Neutrophil (primary cell): ENCODE measurements around the gene COLEC12.
"Not testable (repeated sequence)": the region's sequence is repeated elsewhere in the genome, so short reads cannot be mapped to it uniquely, and the experiment has no call there.

ENCODE experiments used
- H3K27ac ChIP-seq: fragments of 200-600 bp; sonication (generic); 2 replicates; pipeline ENCODE4 v1.5.1; 2016; ENCODE audit warnings: mild to moderate bottlenecking, moderate library complexity
- H3K27me3 ChIP-seq: fragments of 200-600 bp; sonication (generic); 2 replicates; pipeline ENCODE4 v1.6.0; 2016; ENCODE audit warnings: mild to moderate bottlenecking
- H3K36me3 ChIP-seq: fragments of 200-600 bp; sonication (generic); 2 replicates; pipeline ENCODE4 v1.5.1; 2017
- H3K4me1 ChIP-seq, 2 experiments: fragments of 200-600 bp in 1 of 2; sonication (generic) in 1 of 2; 1 replicate in 1 of 2; 2 replicates in 1 of 2; pipeline versions ENCODE4 v1.5.1 to v1.6.1; 2013 to 2016; ENCODE audit warnings: low read depth in 1 of 2, low read length in 1 of 2, mild to moderate bottlenecking in 1 of 2, moderate library complexity in 1 of 2; ENCODE audit not compliant: control insufficient read depth in 1 of 2, insufficient read depth in 1 of 2
- H3K4me3 ChIP-seq, 2 experiments: fragments of 200-600 bp in 1 of 2; sonication (generic) in 1 of 2; 1 replicate in 1 of 2; 2 replicates in 1 of 2; pipeline ENCODE4 v1.5.1; 2013 to 2016; ENCODE audit warnings: low read depth in 1 of 2, low read length in 1 of 2, mild to moderate bottlenecking in 1 of 2, moderate library complexity in 1 of 2
- H3K9me3 ChIP-seq: fragments of 200-600 bp; sonication (generic); 2 replicates; pipeline ENCODE4 v1.5.1; 2016
- CTCF ChIP-seq: fragments of 200-600 bp; sonication (generic); IDR thresholded peaks from 2 replicates; pipeline ENCODE4 v1.5.1; 2016; ENCODE audit warnings: antibody characterized with exemption

COLEC12 gene

GRCh38 chr18:297936-298335 is 202.6 kb downstream of the COLEC12 start:
- Histone ChIP-seq H3K27me3 (no peaks in the 10 kb centered on the region), H3K27ac (no peak overlapping the region), H3K4me1 (no peaks in the 10 kb centered on the region), H3K9me3 (no peaks in the 10 kb centered on the region), H3K4me3 (no peak overlapping the region), H3K36me3 (no peaks in the 10 kb centered on the region)
- TF ChIP-seq CTCF: no peak

- H3K27ac ChIP-seq: no peak overlapping the region
- no peaks in the 10 kb centered on the region for H3K4me1 ChIP-seq
- no peaks in the 10 kb centered on the region for H3K36me3 ChIP-seq
- H3K9me3 ChIP-seq: no peaks in the 10 kb centered on the region
- TF ChIP-seq CTCF: no peak
- no peaks in the 10 kb centered on the region for H3K27me3 ChIP-seq
- no peak overlapping the region for H3K4me3 ChIP-seq
Measured at GRCh38 chr18:295756-296490, 204.6 kb downstream of the COLEC12 start.

- Histone ChIP-seq H3K27me3 (no peaks in the 10 kb centered on the region), H3K4me1 (no peaks in the 10 kb centered on the region), H3K4me3 (no peak overlapping the region), H3K9me3 (no peaks in the 10 kb centered on the region), H3K27ac (no peak overlapping the region), H3K36me3 (no peaks in the 10 kb centered on the region)
- TF ChIP-seq CTCF: no peak
Measured at GRCh38 chr18:294566-294965, 205.9 kb downstream of the COLEC12 start.

- no peak overlapping the region for H3K4me3 ChIP-seq
- H3K27me3 ChIP-seq: no peaks in the 10 kb centered on the region
- H3K4me1 ChIP-seq: no peaks in the 10 kb centered on the region
- H3K36me3 ChIP-seq: no peaks in the 10 kb centered on the region
- H3K27ac ChIP-seq: no peak overlapping the region
- no peaks in the 10 kb centered on the region for H3K9me3 ChIP-seq
- no peak for TF ChIP-seq CTCF
Measured at GRCh38 chr18:293536-293935, 207.0 kb downstream of the COLEC12 start.

- no peaks in the 10 kb centered on the region for H3K36me3 ChIP-seq
- H3K4me3 ChIP-seq: no peak overlapping the region
- no peaks in the 10 kb centered on the region for H3K4me1 ChIP-seq
- H3K27me3 ChIP-seq: no peaks in the 10 kb centered on the region
- H3K27ac ChIP-seq: no peak overlapping the region
- no peak for TF ChIP-seq CTCF
- H3K9me3 ChIP-seq: no peaks in the 10 kb centered on the region
Measured at GRCh38 chr18:292271-292670, 208.2 kb downstream of the COLEC12 start.

GRCh38 chr18:289970-290369 is 210.5 kb downstream of the COLEC12 start:
- H3K36me3 ChIP-seq, H3K27ac ChIP-seq, H3K9me3 ChIP-seq, H3K4me3 ChIP-seq, H3K4me1 ChIP-seq, H3K27me3 ChIP-seq: not testable (repeated sequence)
